OCI-M2 (cell line): Measurements from ENCODE around the gene SYNPR.

Experiments used
- DNase-seq: peaks from one replicate; lab custom pipeline; 2025; ENCODE audit not compliant: unreplicated experiment; lab: John Stamatoyannopoulos, UW

Gene SYNPR

GRCh38 chr3:63370094-63370493 lies 92.0 kb downstream of the SYNPR start:
- DNase-seq = no peak

- DNase-seq = no peak
These were observed 104.9 kb downstream of the SYNPR start for GRCh38 chr3:63383040-63383439.

- DNase-seq = no peak
These were observed 106.3 kb downstream of the SYNPR start for GRCh38 chr3:63384382-63384781.

DNA sequence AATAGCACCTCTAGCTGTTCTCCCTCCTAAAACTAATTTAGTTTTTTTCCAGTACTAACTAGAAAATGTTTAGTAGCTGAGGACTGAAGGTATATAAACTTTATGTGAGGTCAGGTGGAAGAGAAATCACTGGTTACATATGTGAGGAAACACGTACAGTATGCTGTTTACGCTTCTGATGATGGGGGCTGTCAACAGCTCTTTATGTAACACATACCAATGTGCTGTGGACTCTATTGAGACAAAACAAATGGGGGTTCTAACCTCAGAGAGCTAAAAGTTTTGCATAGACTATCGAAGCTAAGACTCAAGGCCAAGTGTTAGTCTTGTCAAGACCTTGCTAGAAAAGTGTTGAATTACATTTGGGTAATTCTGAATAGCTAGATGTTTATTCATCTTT lies 107.5 kb downstream of the SYNPR start:
- DNase-seq = no peak

DNA sequence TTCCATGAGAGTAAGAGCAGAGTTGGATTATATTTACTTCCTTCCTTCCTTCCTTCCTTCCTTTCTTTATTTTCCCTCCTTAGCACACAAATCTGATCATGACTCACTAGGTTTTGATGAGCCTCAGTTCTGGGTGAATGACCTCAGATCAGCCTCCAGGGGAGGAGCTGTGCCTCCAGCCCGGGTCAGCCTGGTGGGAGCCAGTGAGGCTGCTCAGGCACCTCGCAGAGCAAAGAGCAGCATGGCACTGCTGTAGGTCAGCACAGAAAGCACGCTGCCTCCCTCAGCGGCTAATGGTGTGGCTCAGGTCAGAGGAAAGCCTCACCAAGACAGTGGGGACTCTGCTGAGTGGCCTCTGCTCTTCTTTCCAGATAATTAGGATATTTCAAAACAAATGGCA lies 108.5 kb downstream of the SYNPR start:
- no peak for DNase-seq

GRCh38 chr3:63387568-63387967 lies 109.5 kb downstream of the SYNPR start:
- no peak for DNase-seq

GRCh38 chr3:63390710-63391230 lies 112.7 kb downstream of the SYNPR start:
- no peak for DNase-seq

DNA sequence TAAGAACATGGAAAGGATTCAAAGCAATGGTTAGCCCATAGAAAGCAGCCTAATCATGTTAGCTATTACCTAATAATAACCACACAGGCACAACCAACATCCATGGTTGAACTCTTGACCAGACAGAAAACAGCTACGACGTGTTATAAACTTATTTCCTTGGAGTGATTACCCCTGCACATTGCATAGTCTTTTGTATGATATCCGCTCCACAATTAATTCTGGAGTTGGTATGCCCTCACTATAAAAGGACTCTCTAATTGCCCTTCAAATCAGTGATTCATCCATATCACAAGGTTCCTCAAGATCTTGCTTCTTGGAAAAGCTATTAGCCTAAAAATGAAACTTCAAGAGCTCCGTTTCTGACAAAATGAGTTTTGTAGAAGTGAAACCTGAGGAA lies 117.9 kb downstream of the SYNPR start:
- no peak for DNase-seq

- DNase-seq = no peak
These were observed 122.2 kb downstream of the SYNPR start for GRCh38 chr3:63400246-63400860.

DNA sequence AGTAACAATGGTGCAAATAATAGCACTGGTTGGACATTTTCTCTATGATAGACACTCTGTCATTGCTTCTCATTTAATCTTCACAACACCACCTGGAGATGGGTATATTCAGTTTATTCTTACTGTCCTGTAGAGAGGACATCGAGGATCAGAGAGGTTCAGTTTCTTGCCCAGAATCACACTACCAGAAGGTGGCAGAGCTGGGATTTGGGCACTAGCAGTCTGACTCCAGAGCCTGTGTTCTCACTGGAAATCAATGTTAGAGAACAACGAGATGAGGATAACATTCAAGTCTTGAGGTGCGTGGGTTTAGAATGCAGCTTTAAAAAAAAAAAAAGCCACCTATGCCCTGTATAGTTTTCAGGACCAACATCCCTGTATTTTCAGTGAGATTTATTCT lies 127.8 kb downstream of the SYNPR start:
- no peak for DNase-seq

DNA sequence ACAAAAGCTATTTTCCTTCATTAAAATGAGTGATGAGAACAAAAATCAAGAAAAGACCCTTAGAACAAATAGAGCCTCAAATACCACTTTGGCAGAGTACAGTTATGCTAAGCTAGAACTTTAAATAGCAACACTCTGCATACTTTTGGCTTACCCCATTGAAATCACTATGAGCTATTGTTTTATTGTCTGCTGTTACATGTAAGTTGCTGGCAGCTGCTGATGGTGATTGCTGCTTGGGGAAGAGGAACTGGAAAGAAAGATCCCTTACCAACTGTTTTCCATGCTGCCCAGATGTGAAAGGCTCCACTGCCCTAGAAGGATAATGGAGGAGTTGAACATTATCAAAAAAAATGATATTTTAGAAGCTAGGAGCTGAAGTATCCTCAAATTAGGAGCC lies 135.4 kb downstream of the SYNPR start:
- no peak for DNase-seq

GRCh38 chr3:63414607-63415006 lies 136.5 kb downstream of the SYNPR start:
- DNase-seq = no peak

DNA sequence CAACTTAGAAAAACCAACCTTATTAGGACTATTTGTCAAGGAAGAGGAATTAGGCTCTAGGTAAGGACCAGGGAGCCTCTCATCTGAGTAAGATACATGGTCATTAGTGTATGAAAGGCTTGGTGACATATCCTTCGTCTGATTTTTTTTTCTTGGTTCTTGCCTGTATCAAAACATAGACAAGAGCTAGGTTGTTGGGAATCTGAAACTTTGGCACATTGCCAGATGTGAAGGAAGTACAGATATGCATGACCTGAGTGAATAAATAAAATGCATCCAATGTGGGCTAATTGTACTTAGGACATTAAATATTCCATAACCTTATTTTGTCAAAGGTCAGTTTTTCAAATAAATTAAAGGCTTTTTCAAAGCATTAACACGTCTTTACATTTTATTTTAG lies 151.8 kb downstream of the SYNPR start:
- no peak for DNase-seq

DNA sequence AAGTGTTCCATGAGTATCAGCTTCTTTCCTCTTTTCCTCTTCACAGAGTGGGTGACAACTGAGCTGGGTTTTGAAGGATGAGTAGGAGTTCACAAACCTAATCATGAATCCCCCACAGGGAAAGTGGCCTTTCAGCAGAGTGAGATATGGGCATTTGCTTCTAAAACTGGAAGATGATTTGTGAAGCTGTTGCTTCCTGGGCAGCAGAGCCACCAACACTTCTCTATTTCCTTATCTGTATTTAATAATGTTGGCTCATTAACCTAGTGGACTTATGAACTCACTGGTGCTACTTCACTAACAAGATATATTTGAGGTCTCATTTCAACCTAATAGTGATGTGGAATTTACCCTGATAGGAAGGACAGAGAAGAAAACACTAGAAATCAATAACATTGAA lies 152.8 kb downstream of the SYNPR start:
- DNase-seq = no peak

DNA sequence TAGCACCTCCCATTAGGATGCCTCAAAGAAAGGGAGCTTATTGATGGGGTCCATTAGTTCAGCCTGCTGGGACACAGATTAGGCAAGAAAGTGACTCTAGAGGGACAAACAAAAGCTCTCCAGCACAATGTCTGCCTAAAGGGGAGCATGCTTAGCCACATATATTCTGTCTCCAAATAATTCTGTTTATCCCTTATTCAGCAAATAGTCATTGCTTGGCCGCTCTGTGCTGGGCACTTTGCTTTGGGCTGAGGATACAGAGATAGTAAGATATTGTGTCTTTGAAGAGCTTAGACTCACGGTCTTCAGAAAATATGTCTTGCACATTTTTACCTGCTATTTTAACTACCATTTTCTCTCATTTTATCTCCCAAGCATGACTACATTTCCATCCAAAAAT lies 159.8 kb downstream of the SYNPR start:
- no peak for DNase-seq

GRCh38 chr3:63438826-63439371 lies 160.8 kb downstream of the SYNPR start:
- DNase-seq = no peak

GRCh38 chr3:63441262-63441661 lies 163.2 kb downstream of the SYNPR start:
- DNase-seq = no peak

DNA sequence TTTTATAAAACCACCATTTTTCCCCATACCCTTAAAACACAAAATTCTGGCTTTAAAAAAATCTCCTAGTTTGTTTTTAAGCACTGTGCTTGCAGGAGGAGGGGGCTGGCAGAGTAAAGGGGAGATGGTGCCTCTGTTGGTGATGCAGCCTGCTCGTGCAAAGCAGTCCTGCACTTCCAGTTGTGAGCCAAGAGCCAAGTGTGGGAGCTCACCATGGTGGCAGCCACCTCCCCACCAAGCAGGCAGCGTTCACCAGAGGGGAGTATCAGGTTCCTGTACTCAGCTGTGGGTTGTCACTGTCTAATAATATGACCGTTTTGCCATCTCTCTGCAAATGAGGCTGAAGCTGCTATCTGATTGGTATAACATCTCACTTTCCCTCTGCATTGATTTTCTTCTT lies 164.8 kb downstream of the SYNPR start:
- no peak for DNase-seq

GRCh38 chr3:63450023-63450422 lies 171.9 kb downstream of the SYNPR start:
- no peak for DNase-seq

GRCh38 chr3:63450634-63451363 lies 172.7 kb downstream of the SYNPR start:
- DNase-seq = no peak

DNA sequence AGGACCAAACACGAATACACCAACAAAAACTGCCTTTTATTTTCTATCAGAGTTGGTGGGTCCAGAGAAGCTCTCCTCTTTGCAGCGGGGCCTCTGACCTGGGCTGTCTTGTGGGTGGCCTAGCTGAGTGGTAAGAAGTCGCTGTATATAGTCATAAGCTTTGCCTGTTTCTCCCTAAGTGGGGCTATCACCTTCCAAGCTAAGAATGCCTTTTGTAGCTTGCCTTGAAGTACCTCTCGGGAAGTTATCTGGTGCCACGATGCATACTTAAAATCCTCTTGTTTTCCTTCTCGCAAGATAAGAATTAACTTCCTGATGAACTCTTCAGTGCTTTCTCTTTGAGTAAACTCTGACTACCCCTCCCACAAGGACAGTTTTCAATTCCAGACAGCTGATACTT lies 178.8 kb downstream of the SYNPR start:
- no peak for DNase-seq

GRCh38 chr3:63458405-63458804 lies 180.3 kb downstream of the SYNPR start:
- no peak for DNase-seq
